Stimulated activated CD8-positive, alpha-beta memory T cell treated with anti-CD3 and anti-CD28 coated beads, Interleukin-7, amount 100 ng/mL, for 1 hour (primary cell): ENCODE results near the gene TRAPPC2.

ENCODE experiments used
- DNase-seq, 2 donors: peaks; one replicate each; pipeline ENCODE4 v3.0.0-alpha.2; 2020; ENCODE audit warnings: low read depth in 2 of 2

TRAPPC2 gene

GRCh38 chrX:13734278-13735172, at the start of gene TRAPPC2, which contains the start of gene OFD1:
TSS of gene TRAPPC2 (minus strand) at chrX:13734620. CDS start at chrX:13719963, 14,657 bp downstream.
TSS of gene OFD1 (plus strand) at chrX:13734748. CDS start at chrX:13735072, 324 bp downstream.
- peak; percentile 75 to 87 for DNase-seq

GRCh38 chrX:13780868-13781427, 46.5 kb upstream of the TRAPPC2 start:
- DNase-seq = no peak

GRCh38 chrX:13778916-13779315, 44.5 kb upstream of the TRAPPC2 start:
- DNase-seq = no peak

GRCh38 chrX:13776387-13776786, 42.0 kb upstream of the TRAPPC2 start:
- no peak for DNase-seq

- DNase-seq = no peak
Observed at GRCh38 chrX:13775837-13776236, 41.4 kb upstream of the TRAPPC2 start.

- no peak for DNase-seq
Observed at GRCh38 chrX:13774696-13775095, 40.3 kb upstream of the TRAPPC2 start.

- DNase-seq = no peak
Observed at GRCh38 chrX:13770013-13770535, 35.7 kb upstream of the TRAPPC2 start.

- no peak for DNase-seq
Observed at GRCh38 chrX:13768939-13769338, 34.5 kb upstream of the TRAPPC2 start.

GRCh38 chrX:13764765-13765164, 30.3 kb upstream of the TRAPPC2 start:
- DNase-seq = no peak

- no peak for DNase-seq
Observed at GRCh38 chrX:13764281-13764680, 29.9 kb upstream of the TRAPPC2 start.

- no peak for DNase-seq
Observed at GRCh38 chrX:13763489-13763888, 29.1 kb upstream of the TRAPPC2 start.

GRCh38 chrX:13761606-13762414, 27.4 kb upstream of the TRAPPC2 start:
- no peak for DNase-seq

GRCh38 chrX:13760426-13760825, 26.0 kb upstream of the TRAPPC2 start:
- no peak for DNase-seq

GRCh38 chrX:13759152-13759718, 24.8 kb upstream of the TRAPPC2 start:
- DNase-seq = no peak

GRCh38 chrX:13756381-13756780, 22.0 kb upstream of the TRAPPC2 start:
- DNase-seq = no peak

- no peak for DNase-seq
Observed at GRCh38 chrX:13755254-13755653, 20.8 kb upstream of the TRAPPC2 start.

- no peak for DNase-seq
Observed at GRCh38 chrX:13754765-13755164, 20.3 kb upstream of the TRAPPC2 start.

- no peak for DNase-seq
Observed at GRCh38 chrX:13752646-13753045, 18.2 kb upstream of the TRAPPC2 start.

- no peak for DNase-seq
Observed at GRCh38 chrX:13752141-13752540, 17.7 kb upstream of the TRAPPC2 start.

GRCh38 chrX:13750812-13751211, 16.4 kb upstream of the TRAPPC2 start:
- DNase-seq = no peak

- no peak for DNase-seq
Observed at GRCh38 chrX:13750204-13750603, 15.8 kb upstream of the TRAPPC2 start.

- DNase-seq = no peak
Observed at GRCh38 chrX:13748486-13748885, 14.1 kb upstream of the TRAPPC2 start.
